ENCODE data around the gene SYNGR3.
"Not testable (repeated sequence)": the region's sequence is repeated elsewhere in the genome, so short reads cannot be mapped to it uniquely, and the experiment has no call there.

Gene SYNGR3

GRCh38 chr16:2007081-2007836 lies 17.5 kb downstream of the SYNGR3 start:
- peak overlapping the region; percentile 56 for H3K4me3 ChIP-seq (ENCODE audit: control insufficient read depth, low read depth, low read length)
- DNase-seq (ENCODE audit: low read depth): no peak

GRCh38 chr16:2008009-2008526 lies 18.3 kb downstream of the SYNGR3 start:
- DNase-seq (ENCODE audit: low read depth): peak; percentile 68
- H3K4me3 ChIP-seq (ENCODE audit: control insufficient read depth, low read depth, low read length): peak overlapping the region; percentile 56
- TF ChIP-seq CTCF (IDR thresholded peaks at IDR 0.05; ENCODE audit: control insufficient read depth, insufficient read depth, low read depth, low read length, missing control alignments): no peak

More at GRCh38 chr16:2007081-2007836, 17.5 kb downstream of the SYNGR3 start:
- TF ChIP-seq CTCF (IDR thresholded peaks at IDR 0.05; ENCODE audit: control insufficient read depth, insufficient read depth, low read depth, low read length, missing control alignments): no peak

- no peak for DNase-seq (ENCODE audit: low read depth)
- TF ChIP-seq CTCF (IDR thresholded peaks at IDR 0.05; ENCODE audit: control insufficient read depth, insufficient read depth, low read depth, low read length, missing control alignments): no peak
- peak overlapping the region; percentile 56 for H3K4me3 ChIP-seq (ENCODE audit: control insufficient read depth, low read depth, low read length)
Measured at GRCh38 chr16:2008631-2009163, 18.9 kb downstream of the SYNGR3 start.

GRCh38 chr16:2009164-2009711 lies 19.5 kb downstream of the SYNGR3 start:
- TF ChIP-seq CTCF (IDR thresholded peaks at IDR 0.05; ENCODE audit: control insufficient read depth, insufficient read depth, low read depth, low read length, missing control alignments): no peak
- H3K4me3 ChIP-seq (ENCODE audit: control insufficient read depth, low read depth, low read length): peak overlapping the region; percentile 56
- no peak for DNase-seq (ENCODE audit: low read depth)

- DNase-seq (ENCODE audit: low read depth): peak; percentile 41
- TF ChIP-seq CTCF (IDR thresholded peaks at IDR 0.05; ENCODE audit: control insufficient read depth, insufficient read depth, low read depth, low read length, missing control alignments): no peak
- H3K4me3 ChIP-seq (ENCODE audit: control insufficient read depth, low read depth, low read length): peak within 1 kb of the TSS; percentile 66
Measured at GRCh38 chr16:2009791-2010510, 20.2 kb downstream of the SYNGR3 start, which contains the start of gene ZNF598. Gene ZNF598 (minus strand): TSS chr16:2009821.

GRCh38 chr16:2011726-2012125 lies 22.0 kb downstream of the SYNGR3 start:
- H3K4me3 ChIP-seq (ENCODE audit: control insufficient read depth, low read depth, low read length); DNase-seq (ENCODE audit: low read depth): not testable (repeated sequence)
